GM18502 (cell line): Measurements from ENCODE around the gene KLHL42.
A peak's percentile ranks its signal among the peaks of the same experiment; 100 is the strongest.
"Not testable (repeated sequence)": the region's sequence is repeated elsewhere in the genome, so short reads cannot be mapped to it uniquely, and the experiment has no call there.

ENCODE experiments used
- ATAC-seq: cut with Tn5 transposase; IDR thresholded peaks from one replicate; pipeline ENCODE4 v1.9.1; 2021; ENCODE audit warnings: mild to moderate bottlenecking; ENCODE audit not compliant: unreplicated experiment, poor library complexity

The KLHL42 gene

GRCh38 chr12:27779920-27780611 is at the start of gene KLHL42, which contains the start of gene MANSC4:
Gene KLHL42, plus strand, starts transcription at chr12:27780233. Its CDS starts 98 bp downstream, at chr12:27780331.
Gene MANSC4, minus strand, starts transcription at chr12:27780236. Its CDS starts 8,960 bp downstream, at chr12:27771276.
- ATAC-seq = peak; percentile 78

- ATAC-seq = peak; percentile 52
These were observed 47.8 kb upstream of the KLHL42 start for GRCh38 chr12:27732281-27732680.

- peak; percentile 79 for ATAC-seq
These were observed 46.9 kb upstream of the KLHL42 start for GRCh38 chr12:27733052-27733656.

DNA sequence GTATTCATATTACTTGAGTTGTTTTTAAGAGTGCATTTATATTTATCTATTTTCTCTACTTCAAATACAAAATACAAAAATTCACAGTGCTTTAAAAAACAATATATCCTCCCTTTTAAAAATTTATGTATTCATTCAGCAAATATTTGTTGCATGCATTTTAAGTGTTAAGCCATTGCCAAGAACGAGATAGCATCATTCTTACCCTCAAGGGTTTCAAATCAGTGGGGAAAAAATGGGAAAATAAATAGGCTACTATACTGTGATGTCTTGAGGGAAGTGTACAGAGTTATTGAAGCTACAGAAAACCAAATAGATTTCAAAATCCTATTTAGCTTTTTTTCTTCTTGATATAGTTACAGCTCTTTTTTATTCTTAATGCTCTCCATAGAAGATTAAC is 46.2 kb upstream of the KLHL42 start:
- no peak for ATAC-seq

DNA sequence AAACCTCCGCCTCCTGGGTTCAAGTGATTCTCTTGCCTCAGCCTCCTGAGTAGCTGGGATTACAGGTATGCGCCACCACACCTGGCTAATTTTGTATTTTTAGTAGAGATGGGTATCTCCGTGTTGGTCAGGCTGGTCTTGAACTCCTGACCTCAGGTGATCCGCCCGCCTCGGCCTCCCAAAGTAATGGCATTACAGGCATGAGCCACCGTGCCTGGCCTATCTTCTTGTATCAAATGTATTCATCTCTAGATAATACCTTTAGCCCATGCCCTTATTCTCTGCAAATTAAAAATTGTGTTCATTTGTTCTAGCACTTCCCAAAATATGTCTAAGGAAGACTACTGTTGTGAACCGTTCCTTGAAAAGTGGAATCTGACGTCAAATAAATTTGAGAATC is 45.7 kb upstream of the KLHL42 start:
- not testable (repeated sequence) for ATAC-seq

GRCh38 chr12:27743601-27744000 is 36.4 kb upstream of the KLHL42 start:
- ATAC-seq = no peak

DNA sequence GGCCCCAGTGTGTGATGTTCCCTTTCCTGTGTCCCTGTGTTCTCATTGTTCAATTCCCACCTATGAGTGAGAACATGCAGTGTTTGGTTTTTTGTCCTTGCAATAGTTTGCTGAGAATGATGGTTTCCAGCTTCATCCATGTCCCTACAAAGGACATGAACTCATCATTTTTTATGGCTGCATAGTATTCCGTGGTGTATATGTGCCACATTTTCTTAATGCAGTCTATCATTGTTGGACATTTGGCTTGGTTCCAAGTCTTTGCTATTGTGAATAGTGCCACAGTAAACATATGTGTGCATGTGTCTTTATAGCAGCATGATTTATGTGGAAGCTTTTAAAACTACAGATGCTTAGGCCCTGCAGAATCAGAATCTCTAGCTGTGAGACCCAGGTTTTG is 34.3 kb upstream of the KLHL42 start:
- ATAC-seq = not testable (repeated sequence)

DNA sequence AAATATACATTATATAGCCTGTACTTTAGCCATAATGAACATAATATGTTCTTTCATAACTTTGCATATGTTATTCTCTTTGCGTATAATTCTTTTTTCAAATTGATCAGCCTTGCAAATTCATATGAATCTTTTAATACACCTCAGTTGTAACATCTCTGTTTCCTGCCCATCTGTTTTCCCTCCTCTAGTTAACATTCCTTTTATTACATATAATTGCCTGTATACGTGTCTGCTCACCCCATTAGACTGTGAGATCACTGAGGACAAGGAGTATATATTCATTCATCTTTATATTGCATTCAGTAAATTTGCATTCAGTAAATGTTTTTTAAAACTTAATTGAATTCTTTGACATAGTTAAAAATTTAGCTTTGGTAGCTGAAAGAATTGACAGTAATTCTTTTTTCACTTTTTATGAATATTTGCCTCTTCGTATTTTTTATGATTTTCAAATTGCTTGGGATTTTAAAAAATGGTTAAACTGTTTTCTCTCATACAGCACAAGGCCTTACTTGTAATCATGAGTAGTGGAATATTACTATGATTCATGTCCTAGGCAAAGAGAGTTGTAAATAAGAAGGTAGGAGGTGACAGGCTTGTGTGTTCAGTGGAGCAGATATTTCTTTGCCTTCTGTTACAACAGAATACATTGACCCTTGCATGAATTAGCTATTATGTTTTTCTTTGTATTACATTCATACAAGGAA is 32.8 kb upstream of the KLHL42 start:
- no peak for ATAC-seq

- no peak for ATAC-seq
These were observed 28.5 kb upstream of the KLHL42 start for GRCh38 chr12:27751386-27752047.

DNA sequence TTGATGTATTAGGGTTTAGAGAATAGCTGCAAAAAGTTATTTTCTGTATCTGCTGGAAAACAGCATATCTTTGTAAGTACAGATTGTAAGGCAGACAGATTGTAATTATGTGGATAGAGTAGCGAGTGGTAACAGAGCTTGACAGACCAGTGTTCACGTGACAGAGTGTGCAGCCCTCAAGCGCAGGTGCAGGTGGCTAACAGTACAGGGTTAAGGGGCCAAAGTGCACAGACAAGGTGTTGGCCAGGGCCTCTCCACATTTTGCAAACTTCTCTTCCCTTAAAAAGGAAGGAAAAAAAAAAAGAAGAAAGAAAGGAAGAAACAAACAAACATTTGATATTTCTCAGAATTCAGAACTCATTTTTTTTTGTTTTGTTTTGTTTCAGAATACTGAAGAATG is 25.2 kb upstream of the KLHL42 start:
- ATAC-seq = no peak

GRCh38 chr12:27756670-27757195 is 23.3 kb upstream of the KLHL42 start:
- no peak for ATAC-seq

GRCh38 chr12:27762757-27763156 is 17.3 kb upstream of the KLHL42 start:
- ATAC-seq = no peak

- peak; percentile 73 for ATAC-seq
These were observed 13.4 kb upstream of the KLHL42 start for GRCh38 chr12:27766587-27766986.

GRCh38 chr12:27769142-27769673 is 10.8 kb upstream of the KLHL42 start:
- no peak for ATAC-seq

- ATAC-seq = no peak
These were observed 8.3 kb upstream of the KLHL42 start for GRCh38 chr12:27771481-27772327.

- no peak for ATAC-seq
These were observed 7.5 kb upstream of the KLHL42 start for GRCh38 chr12:27772328-27773049.

DNA sequence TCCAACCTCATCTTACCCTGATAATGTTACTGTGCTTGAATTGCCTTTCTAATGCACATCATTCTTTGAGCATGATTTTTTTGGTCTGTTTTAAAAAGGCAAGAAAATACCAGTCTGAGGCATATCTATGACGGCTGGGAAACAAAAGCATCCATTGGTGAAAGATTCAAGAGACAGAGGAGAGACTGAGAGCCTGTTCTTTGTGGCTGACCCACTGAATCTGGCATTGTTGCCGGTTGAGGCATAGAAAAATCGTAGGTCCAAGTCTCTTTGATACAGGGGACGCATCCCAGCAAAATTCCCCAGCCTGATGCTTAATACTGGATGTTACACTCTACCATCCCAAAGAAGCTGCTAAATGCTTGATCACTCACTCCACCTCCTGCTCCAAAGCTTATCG is 2.9 kb upstream of the KLHL42 start:
- no peak for ATAC-seq

- ATAC-seq = no peak
These were observed 1.8 kb upstream of the KLHL42 start for GRCh38 chr12:27778206-27778605.

GRCh38 chr12:27779416-27779919 is 565 bp upstream of the KLHL42 start:
- peak; percentile 31 for ATAC-seq
